Measurements from ENCODE around the gene HNRNPK.

The HNRNPK gene

GRCh38 chr9:83967073-83967472 is 12.9 kb downstream of the HNRNPK start:
- Histone ChIP-seq H3K27me3 (ENCODE audit: insufficient read depth, poor library complexity, severe bottlenecking) (no peaks in the 10 kb centered on the region), H3K4me3 (replicated peaks; ENCODE audit: insufficient read depth, low read length) (no peak overlapping the region), H3K27ac (replicated peaks) (no peak overlapping the region)
- DNase-seq (ENCODE audit: low read depth in 1 of 2, low spot score in 1 of 2), result no peak
- TF ChIP-seq CTCF (IDR thresholded peaks at IDR 0.05; ENCODE audit: insufficient read depth, low read length) (no peak), REST (IDR thresholded peaks at IDR 0.05; ENCODE audit: insufficient replicate concordance, low read depth) (no peak), SPI1 (IDR thresholded peaks at IDR 0.05; ENCODE audit: borderline replicate concordance, low read depth) (no peak), POLR2AphosphoS5 (IDR thresholded peaks at IDR 0.05; ENCODE audit: low read depth) (no peak; the same call in 1 of the 2 replicates), GABPA (IDR thresholded peaks at IDR 0.05; ENCODE audit: low read depth) (no peak)

- Histone ChIP-seq H3K27ac (replicated peaks) (no peak overlapping the region), H3K4me3 (replicated peaks; ENCODE audit: insufficient read depth, low read length) (no peak overlapping the region), H3K27me3 (ENCODE audit: insufficient read depth, poor library complexity, severe bottlenecking) (no peaks in the 10 kb centered on the region)
- DNase-seq (ENCODE audit: low read depth in 1 of 2, low spot score in 1 of 2), result no peak
- TF ChIP-seq CTCF (IDR thresholded peaks at IDR 0.05; ENCODE audit: insufficient read depth, low read length) (no peak), POLR2AphosphoS5 (IDR thresholded peaks at IDR 0.05; ENCODE audit: low read depth) (peak; percentile 51; the same call in 1 of the 2 replicates)
Measured at GRCh38 chr9:83966209-83966582, 13.8 kb downstream of the HNRNPK start.

GRCh38 chr9:83965350-83966208 is 14.4 kb downstream of the HNRNPK start:
- no peak for DNase-seq (ENCODE audit: low read depth in 1 of 2, low spot score in 1 of 2)
- no peak for TF ChIP-seq GABPA (IDR thresholded peaks at IDR 0.05; ENCODE audit: low read depth)
- TF ChIP-seq POLR2AphosphoS5 (IDR thresholded peaks at IDR 0.05; ENCODE audit: low read depth), result peak; percentile 55; the same call in 1 of the 2 replicates

GRCh38 chr9:83964973-83965349 is 15.1 kb downstream of the HNRNPK start:
- no peak for TF ChIP-seq SPI1 (IDR thresholded peaks at IDR 0.05; ENCODE audit: borderline replicate concordance, low read depth)
- TF ChIP-seq POLR2AphosphoS5 (IDR thresholded peaks at IDR 0.05; ENCODE audit: low read depth), result no peak
- TF ChIP-seq CTCF (IDR thresholded peaks at IDR 0.05; ENCODE audit: insufficient read depth, low read length), result no peak
- TF ChIP-seq GABPA (IDR thresholded peaks at IDR 0.05; ENCODE audit: low read depth), result no peak
- TF ChIP-seq REST (IDR thresholded peaks at IDR 0.05; ENCODE audit: insufficient replicate concordance, low read depth), result no peak
- Histone ChIP-seq H3K27me3 (ENCODE audit: insufficient read depth, poor library complexity, severe bottlenecking) (no peaks in the 10 kb centered on the region), H3K4me3 (replicated peaks; ENCODE audit: insufficient read depth, low read length) (no peak overlapping the region), H3K27ac (replicated peaks) (no peak overlapping the region)
- DNase-seq (ENCODE audit: low read depth in 1 of 2, low spot score in 1 of 2), result peak in 1 of 2 experiments; percentile 13

More at GRCh38 chr9:83965350-83966208, 14.4 kb downstream of the HNRNPK start:
- Histone ChIP-seq H3K27ac (replicated peaks) (no peak overlapping the region), H3K27me3 (ENCODE audit: insufficient read depth, poor library complexity, severe bottlenecking) (no peaks in the 10 kb centered on the region), H3K4me3 (replicated peaks; ENCODE audit: insufficient read depth, low read length) (no peak overlapping the region)

Measured in HL-60 (cell line).